ENCODE results near the gene KIF25.

KIF25 gene

GRCh38 chr6:168091381-168092264, 94.2 kb downstream of the KIF25 start:
- no peak for DNase-seq

GRCh38 chr6:168092541-168092940, 95.1 kb downstream of the KIF25 start:
- DNase-seq: no peak

- no peak for DNase-seq
These were observed 95.6 kb downstream of the KIF25 start for GRCh38 chr6:168093071-168093505.

- DNase-seq: no peak
These were observed 96.2 kb downstream of the KIF25 start for GRCh38 chr6:168093634-168094033.

All from inflammatory macrophage (primary cell).